MCF 10A (cell line): Measurements from ENCODE around the gene GBA3. TPM values are rescaled to one million over a fixed set of nuclear protein-coding genes. Genes with fewer than 3 reads are reported as not detected.

Experiments used
- BruUV-seq: library from RNA; stranded (reverse); fragments of 400-500 nt; replicated peaks from 2 replicates; lab custom pipeline; 2021; lab: Mats Ljungman, UMichigan
- CTCF ChIA-PET: fragments of 300-600 bp; sonication (Branson Sonifier 250); formaldehyde crosslinking; extraction: SDS; loops from one replicate; lab custom pipeline; 2021; ENCODE audit warnings: antibody characterized with exemption, inconsistent platforms; lab: Yijun Ruan, JAX
- POLR2A ChIA-PET: fragments of 300-600, 350-650 bp; sonication (Branson Sonifier 250); formaldehyde crosslinking; extraction: SDS; loops from one replicate; lab custom pipeline; 2020; ENCODE audit warnings: antibody characterized with exemption, inconsistent platforms; lab: Yijun Ruan, JAX
- DNase-seq: peaks from one replicate; pipeline ENCODE4 v3.0.0-alpha.2; 2018; ENCODE audit not compliant: unreplicated experiment
- H3K27ac Mint-ChIP-seq: one replicate; pipeline ENCODE4 v1.8.0; 2022; ENCODE audit warnings: mild to moderate bottlenecking, low read depth, mixed read lengths; ENCODE audit not compliant: unreplicated experiment
- H3K27me3 Mint-ChIP-seq: one replicate; pipeline ENCODE4 v1.8.0; 2022; ENCODE audit warnings: mixed read lengths; ENCODE audit not compliant: insufficient read depth, unreplicated experiment
- H3K36me3 Mint-ChIP-seq: one replicate; pipeline ENCODE4 v1.8.0; 2022; ENCODE audit warnings: mild to moderate bottlenecking, moderate library complexity, mixed read lengths; ENCODE audit not compliant: insufficient read depth, unreplicated experiment
- H3K4me1 Mint-ChIP-seq: one replicate; pipeline ENCODE4 v1.8.0; 2022; ENCODE audit warnings: mixed read lengths; ENCODE audit not compliant: insufficient read depth, unreplicated experiment
- H3K4me3 Mint-ChIP-seq: one replicate; pipeline ENCODE4 v1.8.0; 2022; ENCODE audit warnings: mild to moderate bottlenecking, moderate library complexity, mixed read lengths; ENCODE audit not compliant: unreplicated experiment
- H3K9me3 Mint-ChIP-seq: one replicate; pipeline ENCODE4 v1.8.0; 2022; ENCODE audit warnings: mixed read lengths; ENCODE audit not compliant: unreplicated experiment
- CTCF ChIP-seq: fragments of 200-600 bp; IDR thresholded peaks from one replicate; pipeline ENCODE4 v1.8.0; 2022; ENCODE audit warnings: antibody characterized with exemption, mild to moderate bottlenecking; ENCODE audit not compliant: unreplicated experiment
- intact Hi-C: fragments of 100-400 bp; cut with micrococcal nuclease; formaldehyde crosslinking; loops from 2 replicates; pipeline ENCODE4 v1.14.1; 2022
- total RNA-seq: library from RNA; stranded (reverse); gene quantifications from 2 replicates; pipeline ENCODE4 v1.2.3, GENCODE V29; 2022

The GBA3 gene
- total RNA-seq, 1 experiment from 2014 or later = not detected

- intact Hi-C loops = no loop called here
- BruUV-seq = no TSS peak
- peaks cover 10% of the 10 kb centered on the region for H3K4me1 Mint-ChIP-seq
- DNase-seq = no peak
- H3K27ac Mint-ChIP-seq = no peak overlapping the region
- ChIA-PET CTCF (interaction anchor here (0.7 kb wide), 1 partner anchor 152 kb away, joined by 3 read pairs; no protein-coding TSS in a partner anchor), POLR2A (no interaction called here)
- H3K9me3 Mint-ChIP-seq = peaks cover 8% of the 10 kb centered on the region
- no peak overlapping the region for H3K4me3 Mint-ChIP-seq
- H3K27me3 Mint-ChIP-seq = no peaks in the 10 kb centered on the region
- no peaks in the 10 kb centered on the region for H3K36me3 Mint-ChIP-seq
- no peak for TF ChIP-seq CTCF
These were observed 52.5 kb downstream of the GBA3 start for GRCh38 chr4:22745234-22745633.

- TF ChIP-seq CTCF = no peak
- Mint-ChIP-seq H3K4me3 (no peak overlapping the region), H3K36me3 (no peaks in the 10 kb centered on the region), H3K27ac (no peak overlapping the region), H3K27me3 (no peaks in the 10 kb centered on the region), H3K4me1 (no peaks in the 10 kb centered on the region), H3K9me3 (no peaks in the 10 kb centered on the region)
- intact Hi-C loops = no loop called here
- CTCF ChIA-PET = no interaction called here
- no peak for DNase-seq
- no TSS peak for BruUV-seq
- POLR2A ChIA-PET = no interaction called here
These were observed 61.4 kb downstream of the GBA3 start for GRCh38 chr4:22754116-22754515.

GRCh38 chr4:22762548-22762947 lies 69.8 kb downstream of the GBA3 start:
- CTCF ChIA-PET = interaction anchor here (0.6 kb wide), 1 partner anchor 264 kb away, joined by 3 read pairs; no protein-coding TSS in a partner anchor
- intact Hi-C loops = no loop called here
- no peaks in the 10 kb centered on the region for H3K27me3 Mint-ChIP-seq
- no peaks in the 10 kb centered on the region for H3K9me3 Mint-ChIP-seq
- no peak overlapping the region for H3K27ac Mint-ChIP-seq
- POLR2A ChIA-PET = no interaction called here
- H3K4me3 Mint-ChIP-seq = no peak overlapping the region
- H3K4me1 Mint-ChIP-seq = no peaks in the 10 kb centered on the region
- no peak for DNase-seq
- TF ChIP-seq CTCF = no peak
- H3K36me3 Mint-ChIP-seq = no peaks in the 10 kb centered on the region
- BruUV-seq = no TSS peak

GRCh38 chr4:22764183-22764582 lies 71.4 kb downstream of the GBA3 start:
- intact Hi-C loops = no loop called here

More at GRCh38 chr4:22764183-22764582, 71.4 kb downstream of the GBA3 start:
- Mint-ChIP-seq H3K27me3 (no peaks in the 10 kb centered on the region), H3K27ac (no peak overlapping the region), H3K4me1 (no peaks in the 10 kb centered on the region), H3K4me3 (no peak overlapping the region), H3K9me3 (no peaks in the 10 kb centered on the region), H3K36me3 (no peaks in the 10 kb centered on the region)
- no TSS peak for BruUV-seq
- DNase-seq = no peak
- ChIA-PET CTCF (no interaction called here), POLR2A (interaction anchor here (1.0 kb wide), 1 partner anchor 17 kb away, joined by 3 read pairs; no protein-coding TSS in a partner anchor)
- no peak for TF ChIP-seq CTCF
